Right atrium auricular region (tissue), 2 donors: ENCODE data around the gene CARD11. TPM values are rescaled to one million over a fixed set of nuclear protein-coding genes. Genes with fewer than 3 reads are reported as not detected.

Experiments
- DNase-seq: peaks from one replicate; pipeline ENCODE4 v3.0.0-alpha.2; 2019; ENCODE audit warnings: low spot score
- H3K27ac ChIP-seq, 2 donors: fragments of 200-600 bp; sonication (generic); 1 replicate in 1 of 2; 2 replicates in 1 of 2; pipeline ENCODE4 v1.5.1; 2016 to 2019
- H3K27me3 ChIP-seq, 2 donors: fragments of 200-600 bp; sonication (generic); one replicate each; pipeline versions ENCODE4 v1.5.1 to v1.6.0; 2017 to 2019
- H3K36me3 ChIP-seq: fragments of 200-600 bp; sonication (generic); one replicate; pipeline ENCODE4 v1.5.1; 2016
- H3K4me1 ChIP-seq, 2 donors: fragments of 200-600 bp; sonication (generic); one replicate each; pipeline versions ENCODE4 v1.5.1 to v1.6.0; 2017 to 2019
- H3K4me3 ChIP-seq, 2 donors: fragments of 200-600 bp; sonication (generic); 1 replicate in 1 of 2; 2 replicates in 1 of 2; pipeline ENCODE4 v1.5.1; 2017 to 2019; ENCODE audit warnings: mild to moderate bottlenecking in 1 of 2, moderate library complexity in 1 of 2
- H3K9me3 ChIP-seq, 2 donors: fragments of 200-600 bp; sonication (generic); one replicate each; pipeline ENCODE4 v1.5.1; 2019
- total RNA-seq, 2 donors: library from RNA; depleted of rRNA; stranded (reverse); fragments of >200 nt; gene quantifications; one replicate each; pipeline ENCODE4 v1.1.0, GENCODE V29; 2016
- TF ChIP-seq, protein P1 (sequence below), 2 donors: fragments of 200-600 bp; sonication (generic); IDR thresholded peaks; one replicate each; pipeline ENCODE4 v1.5.1; 2019; ENCODE audit warnings: antibody characterized with exemption in 2 of 2

CARD11 gene
- total RNA-seq, 2 donors from 2014 or later, result 0.22 to 0.55 TPM

DNA sequence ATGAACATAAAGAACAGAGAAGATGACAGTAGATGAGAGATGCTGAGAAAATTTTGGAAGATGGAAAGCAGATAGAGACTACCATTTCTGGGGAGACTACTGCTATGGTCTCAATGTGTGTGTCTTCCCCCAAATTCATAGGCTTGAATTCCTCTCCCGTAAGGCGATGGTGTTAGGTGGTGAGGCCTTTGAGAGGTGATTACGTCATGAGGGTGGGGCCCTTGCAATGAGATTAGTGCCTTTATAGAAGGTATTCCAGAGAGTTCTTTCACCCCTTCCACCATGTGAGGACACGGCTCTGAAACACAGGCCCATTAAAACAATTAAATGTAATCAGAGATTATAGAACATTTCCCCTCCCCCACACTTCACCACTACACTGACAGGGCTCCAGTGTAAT is 23.9 kb downstream of the CARD11 start:
- no peak overlapping the region for H3K27ac ChIP-seq

GRCh38 chr7:3013975-3014792 is 29.5 kb downstream of the CARD11 start:
- no peak overlapping the region for H3K4me3 ChIP-seq
- no peaks in the 10 kb centered on the region for H3K4me1 ChIP-seq
- H3K27me3 ChIP-seq, result no peaks in the 10 kb centered on the region
- no peak for DNase-seq
- H3K36me3 ChIP-seq, result no peaks in the 10 kb centered on the region
- H3K9me3 ChIP-seq, result peaks cover 0 to 2% of the 10 kb centered on the region in 2 donors
- TF ChIP-seq, protein P1, sequence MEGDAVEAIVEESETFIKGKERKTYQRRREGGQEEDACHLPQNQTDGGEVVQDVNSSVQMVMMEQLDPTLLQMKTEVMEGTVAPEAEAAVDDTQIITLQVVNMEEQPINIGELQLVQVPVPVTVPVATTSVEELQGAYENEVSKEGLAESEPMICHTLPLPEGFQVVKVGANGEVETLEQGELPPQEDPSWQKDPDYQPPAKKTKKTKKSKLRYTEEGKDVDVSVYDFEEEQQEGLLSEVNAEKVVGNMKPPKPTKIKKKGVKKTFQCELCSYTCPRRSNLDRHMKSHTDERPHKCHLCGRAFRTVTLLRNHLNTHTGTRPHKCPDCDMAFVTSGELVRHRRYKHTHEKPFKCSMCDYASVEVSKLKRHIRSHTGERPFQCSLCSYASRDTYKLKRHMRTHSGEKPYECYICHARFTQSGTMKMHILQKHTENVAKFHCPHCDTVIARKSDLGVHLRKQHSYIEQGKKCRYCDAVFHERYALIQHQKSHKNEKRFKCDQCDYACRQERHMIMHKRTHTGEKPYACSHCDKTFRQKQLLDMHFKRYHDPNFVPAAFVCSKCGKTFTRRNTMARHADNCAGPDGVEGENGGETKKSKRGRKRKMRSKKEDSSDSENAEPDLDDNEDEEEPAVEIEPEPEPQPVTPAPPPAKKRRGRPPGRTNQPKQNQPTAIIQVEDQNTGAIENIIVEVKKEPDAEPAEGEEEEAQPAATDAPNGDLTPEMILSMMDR (IDR thresholded peaks at IDR 0.05), result no peak
- H3K27ac ChIP-seq, result no peak overlapping the region

More for the DNA sequence above, 23.9 kb downstream of the CARD11 start:
- H3K36me3 ChIP-seq, result no peaks in the 10 kb centered on the region
- H3K4me1 ChIP-seq, result no peaks in the 10 kb centered on the region
- peaks cover 0 to 31% of the 10 kb centered on the region in 2 donors for H3K9me3 ChIP-seq
- no peaks in the 10 kb centered on the region for H3K27me3 ChIP-seq
- TF ChIP-seq, protein P1 (IDR thresholded peaks at IDR 0.05), result no peak
- no peak for DNase-seq
- H3K4me3 ChIP-seq, result no peak overlapping the region

DNA sequence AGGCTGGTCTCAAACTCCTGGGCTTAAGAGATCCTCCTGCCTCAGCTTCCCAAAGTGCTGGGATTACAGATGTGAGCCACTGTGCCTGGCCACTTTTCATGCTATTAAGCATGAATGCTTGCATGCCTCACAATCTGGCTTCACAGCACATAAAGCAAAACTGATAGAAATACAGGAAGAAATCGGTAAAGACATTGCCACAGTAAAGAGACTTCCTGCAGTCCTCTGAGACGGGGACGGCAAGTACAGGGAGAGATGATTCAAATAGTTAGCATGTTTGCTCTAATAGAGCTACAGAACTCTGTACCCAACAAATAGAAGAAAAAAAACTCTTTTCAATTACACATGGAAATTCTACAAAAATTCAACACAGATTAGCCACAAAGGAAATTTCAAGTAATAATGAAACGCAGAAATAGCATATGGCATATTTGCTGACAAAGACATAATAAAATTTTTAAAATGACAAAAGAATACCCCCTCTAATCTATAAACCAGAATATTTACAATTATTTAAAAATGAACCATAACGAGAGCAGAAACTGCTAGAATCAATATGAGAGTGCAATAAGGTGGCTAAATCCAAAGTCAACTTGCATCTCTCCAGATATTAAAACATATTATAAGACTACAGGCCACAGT is 32.3 kb downstream of the CARD11 start:
- TF ChIP-seq, protein P1 (IDR thresholded peaks at IDR 0.05), result no peak
- Histone ChIP-seq H3K36me3 (no peaks in the 10 kb centered on the region), H3K4me1 (no peaks in the 10 kb centered on the region), H3K4me3 (no peak overlapping the region), H3K27ac (no peak overlapping the region), H3K9me3 (no peaks in the 10 kb centered on the region), H3K27me3 (no peaks in the 10 kb centered on the region)
- no peak for DNase-seq

DNA sequence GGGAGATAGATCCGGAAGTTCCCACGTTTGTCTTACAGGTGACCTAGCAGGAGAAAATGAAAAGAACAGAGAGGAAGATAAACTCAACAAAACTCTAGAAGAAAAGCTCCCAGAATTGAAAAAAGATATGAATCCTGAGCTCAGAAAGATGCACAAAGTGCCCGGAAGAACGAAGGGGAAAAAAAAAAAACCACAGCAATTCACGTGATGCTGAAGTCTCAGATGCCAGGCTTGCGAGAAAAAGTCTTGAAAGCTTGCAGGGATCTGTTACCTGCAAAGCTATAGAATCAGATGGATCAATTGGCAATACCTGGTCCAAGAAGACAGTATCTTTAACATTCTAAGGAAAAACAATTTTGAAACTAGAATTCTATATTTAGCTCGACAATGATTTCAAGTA is 33.5 kb downstream of the CARD11 start:
- TF ChIP-seq, protein P1 (IDR thresholded peaks at IDR 0.05), result no peak
- Histone ChIP-seq H3K9me3 (no peaks in the 10 kb centered on the region), H3K27ac (no peak overlapping the region), H3K36me3 (no peaks in the 10 kb centered on the region), H3K4me3 (no peak overlapping the region), H3K4me1 (no peaks in the 10 kb centered on the region), H3K27me3 (no peaks in the 10 kb centered on the region)
- no peak for DNase-seq

DNA sequence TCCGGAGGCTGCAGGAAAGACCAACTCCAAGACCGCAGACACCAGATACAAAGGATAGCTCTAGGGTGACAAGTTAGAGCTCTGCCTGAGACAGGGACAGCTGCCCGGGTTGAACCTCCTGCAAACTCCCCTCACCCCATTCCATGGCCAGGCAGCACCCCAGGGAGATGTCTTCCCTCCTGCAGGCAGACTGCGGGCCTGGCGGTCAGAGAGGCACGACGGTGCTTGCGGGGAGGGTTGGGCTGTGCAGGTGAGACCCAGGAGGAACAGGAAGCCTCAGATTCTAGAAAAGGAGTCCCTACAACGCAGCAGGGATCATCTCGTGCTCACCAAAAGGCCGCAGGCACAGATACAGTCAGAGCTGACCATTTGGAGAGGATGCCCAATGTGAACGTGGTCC is 34.6 kb downstream of the CARD11 start:
- H3K27ac ChIP-seq, result no peak overlapping the region

More for the DNA sequence above, 34.6 kb downstream of the CARD11 start:
- Histone ChIP-seq H3K36me3 (no peaks in the 10 kb centered on the region), H3K27me3 (no peaks in the 10 kb centered on the region), H3K4me3 (no peak overlapping the region), H3K4me1 (no peaks in the 10 kb centered on the region), H3K9me3 (no peaks in the 10 kb centered on the region)
- TF ChIP-seq, protein P1 (IDR thresholded peaks at IDR 0.05), result no peak
- no peak for DNase-seq
